Measurements from ENCODE around the gene RASSF1. TPM values are rescaled to one million over a fixed set of nuclear protein-coding genes. Genes with fewer than 3 reads are reported as not detected.

RASSF1 gene
- total and polyA plus RNA-seq, 2 donors from 2014 or later, result 19.1 to 28.9 TPM

- no peak overlapping the region for H3K9ac ChIP-seq (ENCODE audit: low read length in 3 of 3)
Observed at GRCh38 chr3:50339485-50340146, 1.0 kb downstream of the RASSF1 start.

GRCh38 chr3:50338965-50339364 lies 1.7 kb downstream of the RASSF1 start:
- intact Hi-C loops (cut with DNase I), result no loop called here
- TF ChIP-seq CTCF (IDR thresholded peaks at IDR 0.05; ENCODE audit: borderline replicate concordance, extremely low read depth, insufficient read depth), result no peak
- H3K9me3 ChIP-seq (ENCODE audit: control insufficient read depth in 2 of 3, insufficient read depth in 1 of 3, low read length in 3 of 3), result no peaks in the 10 kb centered on the region
- H3K4me3 ChIP-seq (ENCODE audit: low read length in 3 of 3), result no peak overlapping the region
- H3K36me3 ChIP-seq (ENCODE audit: control insufficient read depth in 2 of 3, insufficient read depth in 3 of 3, low read length in 3 of 3), result no peaks in the 10 kb centered on the region
- H3K9ac ChIP-seq (ENCODE audit: low read length in 3 of 3), result peak overlapping the region in 1 of 3 donors; percentile 28
- H3K27ac ChIP-seq (ENCODE audit: low read depth in 2 of 2, low read length in 2 of 2), result peak overlapping the region; percentile 16 to 26
- peaks cover 2 to 24% (median 14%) of the 10 kb centered on the region in 3 donors for H3K4me1 ChIP-seq (ENCODE audit: control insufficient read depth in 2 of 3, insufficient read depth in 2 of 3, low read depth in 1 of 3, low read length in 3 of 3)
- no peaks in the 10 kb centered on the region for H3K27me3 ChIP-seq (ENCODE audit: control insufficient read depth, insufficient read depth, low read length)
- DNase-seq, result no peak
- FAIRE-seq, result no peak

More at GRCh38 chr3:50339485-50340146, 1.0 kb downstream of the RASSF1 start:
- Histone ChIP-seq H3K36me3 (ENCODE audit: control insufficient read depth in 2 of 3, insufficient read depth in 3 of 3, low read length in 3 of 3) (no peaks in the 10 kb centered on the region), H3K27ac (ENCODE audit: low read depth in 2 of 2, low read length in 2 of 2) (no peak overlapping the region), H3K4me3 (ENCODE audit: low read length in 3 of 3) (no peak overlapping the region), H3K27me3 (ENCODE audit: control insufficient read depth, insufficient read depth, low read length) (no peaks in the 10 kb centered on the region), H3K4me1 (ENCODE audit: control insufficient read depth in 2 of 3, insufficient read depth in 2 of 3, low read depth in 1 of 3, low read length in 3 of 3) (peaks cover 2 to 18% (median 14%) of the 10 kb centered on the region in 3 donors), H3K9me3 (ENCODE audit: control insufficient read depth in 2 of 3, insufficient read depth in 1 of 3, low read length in 3 of 3) (no peaks in the 10 kb centered on the region)
- no peak for DNase-seq
- TF ChIP-seq CTCF (IDR thresholded peaks at IDR 0.05; ENCODE audit: borderline replicate concordance, extremely low read depth, insufficient read depth), result no peak
- intact Hi-C loops (cut with DNase I), result no loop called here
- no peak for FAIRE-seq

GRCh38 chr3:50337175-50337861 lies 3.3 kb downstream of the RASSF1 start:
- no peaks in the 10 kb centered on the region for H3K36me3 ChIP-seq (ENCODE audit: control insufficient read depth in 2 of 3, insufficient read depth in 3 of 3, low read length in 3 of 3)
- peak overlapping the region; percentile 90 to 94 for H3K27ac ChIP-seq (ENCODE audit: low read depth in 2 of 2, low read length in 2 of 2)
- H3K27me3 ChIP-seq (ENCODE audit: control insufficient read depth, insufficient read depth, low read length), result no peaks in the 10 kb centered on the region
- FAIRE-seq, result peak; percentile 73
- H3K4me1 ChIP-seq (ENCODE audit: control insufficient read depth in 2 of 3, insufficient read depth in 2 of 3, low read depth in 1 of 3, low read length in 3 of 3), result peaks cover 2 to 27% (median 14%) of the 10 kb centered on the region in 3 donors
- H3K9ac ChIP-seq (ENCODE audit: low read length in 3 of 3), result peak overlapping the region; percentile 57 to 94 (median 90)
- peak; percentile 99 to 100 (median 99) for DNase-seq
- H3K4me3 ChIP-seq (ENCODE audit: low read length in 3 of 3), result peak overlapping the region; percentile 72 to 84 (median 78)
- no peak for TF ChIP-seq CTCF (IDR thresholded peaks at IDR 0.05; ENCODE audit: borderline replicate concordance, extremely low read depth, insufficient read depth)
- intact Hi-C loops (cut with DNase I), result no loop called here
- no peaks in the 10 kb centered on the region for H3K9me3 ChIP-seq (ENCODE audit: control insufficient read depth in 2 of 3, insufficient read depth in 1 of 3, low read length in 3 of 3)

Data from kidney (tissue), 14 donors.